IPS-20b (cell line): ENCODE measurements around the gene MYT1.
A peak's percentile ranks its signal among the peaks of the same experiment; 100 is the strongest.
"Not testable (repeated sequence)": the region's sequence is repeated elsewhere in the genome, so short reads cannot be mapped to it uniquely, and the experiment has no call there.

Experiments
- H3K27ac ChIP-seq: one replicate; pipeline ENCODE4 v1.5.1; 2013; ENCODE audit warnings: low read length
- H3K27me3 ChIP-seq: 2 replicates; pipeline ENCODE4 v1.6.1; 2013; ENCODE audit warnings: mild to moderate bottlenecking, low read length, inconsistent platforms; ENCODE audit not compliant: insufficient read depth
- H3K36me3 ChIP-seq: 2 replicates; pipeline ENCODE4 v1.6.1; 2013; ENCODE audit warnings: low read depth, mild to moderate bottlenecking, inconsistent platforms, low read length, moderate library complexity; ENCODE audit not compliant: insufficient read depth
- H3K4me1 ChIP-seq: 2 replicates; pipeline ENCODE4 v1.6.1; 2013; ENCODE audit warnings: mild to moderate bottlenecking, control low read depth, inconsistent platforms, low read length, moderate library complexity; ENCODE audit not compliant: insufficient read depth
- H3K4me3 ChIP-seq: 2 replicates; pipeline ENCODE4 v1.5.1; 2013; ENCODE audit warnings: mild to moderate bottlenecking, low read length, inconsistent platforms
- H3K9ac ChIP-seq: 2 replicates; pipeline ENCODE4 v1.6.1; 2013; ENCODE audit warnings: low read depth, mild to moderate bottlenecking, inconsistent platforms, low read length, moderate library complexity
- H3K9me3 ChIP-seq: 2 replicates; pipeline ENCODE4 v1.6.1; 2013; ENCODE audit warnings: mild to moderate bottlenecking, low read depth, low read length, inconsistent platforms; ENCODE audit not compliant: insufficient read depth

The MYT1 gene

DNA sequence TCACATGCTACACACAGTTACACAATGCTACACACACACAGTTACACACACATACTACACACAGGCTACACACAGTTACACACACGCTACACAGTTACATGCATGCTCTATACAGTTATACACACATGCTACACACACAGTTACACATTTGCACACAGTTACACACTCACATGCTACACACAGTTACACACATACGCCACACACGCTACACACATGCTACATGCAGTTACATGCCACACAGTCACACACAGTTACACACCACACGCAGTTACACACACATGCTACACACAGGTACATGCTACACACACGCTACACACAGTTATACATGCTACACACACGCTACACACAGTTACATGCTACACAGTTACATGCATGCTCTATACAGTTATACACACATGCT, 15.6 kb downstream of the MYT1 start:
- no peak overlapping the region for H3K4me3 ChIP-seq
- H3K4me1 ChIP-seq, result peaks cover 10% of the 10 kb centered on the region; the same call in 1 of the 2 replicates
- H3K9ac ChIP-seq, result no peak overlapping the region
- H3K27ac ChIP-seq, result no peak overlapping the region
- H3K9me3 ChIP-seq, result no peaks in the 10 kb centered on the region
- H3K27me3 ChIP-seq, result peaks cover 9% of the 10 kb centered on the region
- no peaks in the 10 kb centered on the region for H3K36me3 ChIP-seq

DNA sequence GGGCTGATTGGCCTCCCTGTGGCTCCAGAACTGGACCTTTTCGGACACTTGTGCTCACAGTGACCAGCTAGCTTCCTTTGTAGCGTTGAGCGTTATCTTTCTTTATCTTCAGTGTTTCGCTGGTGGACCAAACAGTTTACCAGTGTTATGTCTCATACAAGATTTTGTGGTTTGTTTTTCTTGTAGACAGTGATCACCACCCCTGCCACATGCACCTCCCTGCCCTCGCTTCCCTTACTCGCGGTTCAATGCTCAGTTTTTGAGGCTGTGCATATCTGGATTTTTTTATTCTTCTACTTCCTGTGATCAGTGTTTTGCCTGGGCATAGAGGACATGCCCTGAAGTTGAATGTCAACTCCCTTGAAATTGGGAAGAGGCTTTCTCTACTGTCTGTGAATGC, 16.4 kb downstream of the MYT1 start:
- Histone ChIP-seq H3K27ac (no peak overlapping the region), H3K9ac (no peak overlapping the region), H3K4me1 (peaks cover 10% of the 10 kb centered on the region; the same call in 1 of the 2 replicates), H3K9me3 (no peaks in the 10 kb centered on the region), H3K36me3 (no peaks in the 10 kb centered on the region), H3K4me3 (no peak overlapping the region), H3K27me3 (peaks cover 9% of the 10 kb centered on the region)

GRCh38 chr20:64181391-64181790, 17.1 kb downstream of the MYT1 start:
- H3K4me3 ChIP-seq, result no peak overlapping the region
- H3K36me3 ChIP-seq, result no peaks in the 10 kb centered on the region
- H3K9me3 ChIP-seq, result no peaks in the 10 kb centered on the region
- H3K27me3 ChIP-seq, result peaks cover 6% of the 10 kb centered on the region
- no peak overlapping the region for H3K9ac ChIP-seq
- H3K4me1 ChIP-seq, result peaks cover 9% of the 10 kb centered on the region; the same call in 1 of the 2 replicates
- H3K27ac ChIP-seq, result no peak overlapping the region

GRCh38 chr20:64182146-64182865, 18.1 kb downstream of the MYT1 start:
- H3K27me3 ChIP-seq, result no peaks in the 10 kb centered on the region

GRCh38 chr20:64183313-64183712, 19.1 kb downstream of the MYT1 start:
- no peak overlapping the region for H3K4me3 ChIP-seq
- H3K36me3 ChIP-seq, result no peaks in the 10 kb centered on the region
- no peaks in the 10 kb centered on the region for H3K9me3 ChIP-seq
- H3K27me3 ChIP-seq, result no peaks in the 10 kb centered on the region
- no peak overlapping the region for H3K27ac ChIP-seq
- H3K9ac ChIP-seq, result no peak overlapping the region
- H3K4me1 ChIP-seq, result peaks cover 2% of the 10 kb centered on the region; the same call in 1 of the 2 replicates

More at GRCh38 chr20:64182146-64182865, 18.1 kb downstream of the MYT1 start:
- no peaks in the 10 kb centered on the region for H3K9me3 ChIP-seq
- no peak overlapping the region for H3K4me3 ChIP-seq
- H3K36me3 ChIP-seq, result no peaks in the 10 kb centered on the region
- no peak overlapping the region for H3K27ac ChIP-seq
- H3K4me1 ChIP-seq, result no peaks in the 10 kb centered on the region; the same call in 1 of the 2 replicates
- H3K9ac ChIP-seq, result no peak overlapping the region

- H3K36me3 ChIP-seq, result no peaks in the 10 kb centered on the region
- H3K27me3 ChIP-seq, result no peaks in the 10 kb centered on the region
- peaks cover 17% of the 10 kb centered on the region for H3K4me1 ChIP-seq
- no peaks in the 10 kb centered on the region for H3K9me3 ChIP-seq
- no peak overlapping the region for H3K27ac ChIP-seq
- H3K9ac ChIP-seq, result no peak overlapping the region
- no peak overlapping the region for H3K4me3 ChIP-seq
Measured at GRCh38 chr20:64184795-64185194, 20.5 kb downstream of the MYT1 start.

DNA sequence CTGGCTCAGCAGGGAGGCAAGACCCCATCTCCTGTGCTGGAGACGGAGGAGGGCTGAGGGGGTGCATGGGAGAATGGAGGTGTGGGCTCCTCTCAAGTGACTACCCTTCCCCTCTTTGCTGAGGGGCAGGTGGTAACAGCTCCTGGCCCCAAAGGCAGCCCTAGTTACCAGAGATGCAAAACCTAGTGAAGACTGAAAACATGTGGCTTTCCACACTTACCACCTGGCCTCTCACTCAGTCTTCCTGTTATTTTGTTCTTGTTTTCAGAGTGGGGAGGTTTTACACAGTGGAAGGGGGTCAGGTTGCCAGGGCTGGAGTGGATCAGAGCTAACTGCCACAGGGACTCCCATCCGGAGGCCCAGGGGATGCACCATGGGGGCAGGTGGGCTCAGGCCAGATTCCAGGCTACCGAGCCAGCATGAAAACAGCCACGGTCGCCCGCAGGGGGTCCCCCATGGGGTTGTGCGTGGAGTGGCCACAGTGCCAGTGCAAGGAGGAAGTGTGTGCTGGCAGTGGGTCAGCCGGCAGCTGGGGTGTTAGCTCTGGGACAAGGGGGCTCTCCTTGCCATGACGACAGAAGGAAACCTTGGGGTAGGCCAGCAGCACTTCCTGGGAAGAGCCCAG, 21.1 kb downstream of the MYT1 start:
- H3K27ac ChIP-seq, result no peak overlapping the region
- no peaks in the 10 kb centered on the region for H3K27me3 ChIP-seq
- no peak overlapping the region for H3K9ac ChIP-seq
- no peaks in the 10 kb centered on the region for H3K36me3 ChIP-seq
- H3K4me3 ChIP-seq, result no peak overlapping the region
- H3K9me3 ChIP-seq, result no peaks in the 10 kb centered on the region
- H3K4me1 ChIP-seq, result peaks cover 20% of the 10 kb centered on the region

- Histone ChIP-seq H3K27ac (no peak overlapping the region), H3K36me3 (no peaks in the 10 kb centered on the region), H3K9ac (no peak overlapping the region), H3K4me3 (no peak overlapping the region), H3K9me3 (no peaks in the 10 kb centered on the region), H3K27me3 (no peaks in the 10 kb centered on the region), H3K4me1 (peaks cover 23% of the 10 kb centered on the region)
Measured at GRCh38 chr20:64186071-64186598, 21.9 kb downstream of the MYT1 start.

- not testable (repeated sequence) for H3K4me3 ChIP-seq, H3K27me3 ChIP-seq
Measured at GRCh38 chr20:64187213-64187612, 23.0 kb downstream of the MYT1 start.

GRCh38 chr20:64188091-64188490, 23.8 kb downstream of the MYT1 start:
- no peak overlapping the region for H3K4me3 ChIP-seq
- H3K9me3 ChIP-seq, result no peaks in the 10 kb centered on the region
- no peaks in the 10 kb centered on the region for H3K36me3 ChIP-seq
- H3K27me3 ChIP-seq, result no peaks in the 10 kb centered on the region
- no peak overlapping the region for H3K9ac ChIP-seq
- no peak overlapping the region for H3K27ac ChIP-seq
- peaks cover 26% of the 10 kb centered on the region for H3K4me1 ChIP-seq

More at GRCh38 chr20:64187213-64187612, 23.0 kb downstream of the MYT1 start:
- H3K27ac ChIP-seq, H3K9me3 ChIP-seq, H3K9ac ChIP-seq, H3K36me3 ChIP-seq: not testable (repeated sequence)
- peaks cover 26% of the 10 kb centered on the region for H3K4me1 ChIP-seq

DNA sequence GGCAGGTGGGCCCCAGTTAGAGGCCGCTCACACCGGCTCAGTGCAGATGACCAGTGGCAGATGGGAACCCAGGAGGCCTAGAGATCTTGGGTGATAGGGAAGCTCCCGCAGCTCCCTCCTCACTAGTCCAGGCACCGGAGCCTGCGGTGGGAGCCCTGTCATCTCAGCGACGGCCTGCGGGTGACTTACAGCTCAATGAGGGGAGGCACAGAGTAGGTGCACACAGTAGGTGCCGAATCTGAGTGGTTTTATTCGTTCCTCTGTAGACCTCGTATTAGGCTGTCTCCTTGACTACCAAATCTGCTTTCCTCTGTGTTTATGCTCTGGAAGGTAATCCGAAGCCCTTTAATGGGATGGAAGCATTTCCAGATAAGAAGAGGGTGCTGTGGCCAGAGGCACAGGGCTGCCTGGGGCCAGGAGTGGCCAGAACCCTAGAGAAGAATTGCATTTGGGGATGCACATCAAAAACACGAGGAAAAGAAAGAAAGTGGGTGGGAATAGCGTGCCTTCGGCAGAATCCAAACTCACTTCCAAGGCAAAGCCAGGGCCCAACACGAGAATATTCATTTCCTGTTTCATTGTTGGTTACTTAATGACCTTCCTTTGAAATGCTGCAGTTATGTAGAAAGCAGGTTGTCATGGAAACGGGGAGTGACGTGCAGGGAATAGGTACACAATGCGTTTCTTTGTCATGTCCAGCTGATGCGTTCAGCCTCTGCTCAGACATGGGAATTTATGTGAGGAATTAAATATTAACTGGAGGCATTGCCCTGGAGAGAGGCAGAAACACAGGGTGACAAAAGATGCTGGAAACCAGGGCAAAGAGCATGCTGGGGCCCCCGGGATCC, 24.7 kb downstream of the MYT1 start:
- H3K27me3 ChIP-seq, result no peaks in the 10 kb centered on the region
- no peaks in the 10 kb centered on the region for H3K9me3 ChIP-seq
- H3K36me3 ChIP-seq, result no peaks in the 10 kb centered on the region
- H3K4me1 ChIP-seq, result peaks cover 26% of the 10 kb centered on the region
- peak overlapping the region; percentile 53 for H3K27ac ChIP-seq
- H3K9ac ChIP-seq, result peak overlapping the region; percentile 28; the same call in 1 of the 2 replicates
- peak overlapping the region; percentile 45; the same call in 1 of the 2 replicates for H3K4me3 ChIP-seq
